HEK293T (cell line): ENCODE results near the gene LCTL.

Experiments
- ARNT ChIP-seq: fragments of 450-650 bp; IDR thresholded peaks from 2 replicates; pipeline ENCODE4 v1.6.1; 2017; ENCODE audit warnings: mild to moderate bottlenecking
- CTBP1 ChIP-seq: fragments of 450-650 bp; IDR thresholded peaks from 2 replicates; pipeline ENCODE4 v1.6.1; 2016; ENCODE audit warnings: borderline replicate concordance
- FOXK2 ChIP-seq: fragments of 450-650 bp; IDR thresholded peaks from 2 replicates; pipeline ENCODE4 v1.6.1; 2016; ENCODE audit warnings: mild to moderate bottlenecking
- HDGF ChIP-seq: fragments of 450-650 bp; IDR thresholded peaks from 2 replicates; pipeline ENCODE4 v1.6.1; 2017; ENCODE audit warnings: antibody characterized with exemption, borderline replicate concordance
- PKNOX1 ChIP-seq: fragments of 450-650 bp; IDR thresholded peaks from 2 replicates; pipeline ENCODE4 v1.6.1; 2016
- SP1 ChIP-seq: fragments of 450-650 bp; IDR thresholded peaks from 2 replicates; pipeline ENCODE4 v1.6.1; 2017
- SUZ12 ChIP-seq: fragments of 450-650 bp; IDR thresholded peaks from 2 replicates; pipeline ENCODE4 v1.6.1; 2016; ENCODE audit warnings: mild to moderate bottlenecking
- ZNF384 ChIP-seq: fragments of 450-650 bp; IDR thresholded peaks from 2 replicates; pipeline ENCODE4 v1.6.1; 2016

GRCh38 chr15:66515901-66516322 is 49.9 kb downstream of the LCTL start:
- TF ChIP-seq ZNF384: no peak
- no peak for TF ChIP-seq FOXK2
- no peak for TF ChIP-seq SP1
- TF ChIP-seq SUZ12: no peak
- TF ChIP-seq HDGF: no peak
- TF ChIP-seq PKNOX1: no peak
- no peak for TF ChIP-seq ARNT
- TF ChIP-seq CTBP1: no peak
